Endothelial cell of umbilical vein (primary cell): ENCODE data around the gene RMDN3. TPM values are rescaled to one million over a fixed set of nuclear protein-coding genes. Genes with fewer than 3 reads are reported as not detected.

Experiments
- BruUV-seq: library from RNA; stranded (reverse); fragments of 400-500 nt; replicated peaks from 2 replicates; lab custom pipeline; 2021; lab: Mats Ljungman, UMichigan
- CTCF ChIA-PET: fragments of 300-600, 350-600 bp; sonication (Branson Sonifier 250); formaldehyde crosslinking; loops from one replicate; lab custom pipeline; 2021; ENCODE audit warnings: antibody characterized with exemption, inconsistent platforms; lab: Charles Lee
- POLR2A ChIA-PET: fragments of 300-600, 350-600 bp; sonication (Branson Sonifier 250); formaldehyde crosslinking; loops from one replicate; lab custom pipeline; 2021; ENCODE audit warnings: antibody characterized with exemption, inconsistent platforms; lab: Charles Lee
- DNase-seq: peaks from one replicate; pipeline ENCODE4 v3.0.0-alpha.2; 2011; ENCODE audit warnings: low read depth, low spot score
- FAIRE-seq: peaks from 2 replicates; lab custom pipeline; 2011; peaks lifted over from hg19 to GRCh38; lab: Jason Lieb, UNC
- H2AFZ ChIP-seq: 2 replicates; pipeline ENCODE4 v1.6.0; 2012; ENCODE audit warnings: low read depth, low read length, control low read depth, inconsistent platforms
- H3K27ac ChIP-seq: 2 replicates; pipeline ENCODE4 v1.5.1; 2011; ENCODE audit warnings: low read depth, mild to moderate bottlenecking, control low read depth, low read length, moderate library complexity; ENCODE audit not compliant: insufficient read depth
- H3K27me3 ChIP-seq, 2 experiments: 2 replicates each; pipeline versions ENCODE4 v1.6.0 to v1.6.1; 2011; ENCODE audit warnings: low read length in 2 of 2, mixed read lengths in 1 of 2; ENCODE audit not compliant: control insufficient read depth in 2 of 2, insufficient read depth in 2 of 2
- H3K36me3 ChIP-seq, 2 experiments: 2 replicates in 1 of 2; 3 replicates in 1 of 2; pipeline ENCODE4 v1.5.1; 2011; ENCODE audit warnings: low read length in 2 of 2, mild to moderate bottlenecking in 1 of 2, moderate library complexity in 1 of 2; ENCODE audit not compliant: control insufficient read depth in 2 of 2, insufficient read depth in 2 of 2; ENCODE audit errors: extremely low read depth in 1 of 2
- H3K4me1 ChIP-seq: 3 replicates; pipeline ENCODE4 v1.5.1; 2011; ENCODE audit warnings: mild to moderate bottlenecking, low read length; ENCODE audit not compliant: control insufficient read depth, insufficient read depth; ENCODE audit errors: extremely low read depth
- H3K4me2 ChIP-seq: 2 replicates; pipeline ENCODE4 v1.6.1; 2011; ENCODE audit warnings: low read length, control low read depth, mixed read lengths; ENCODE audit not compliant: insufficient read depth
- H3K4me3 ChIP-seq, 3 experiments: fragments of 200-600 bp in 1 of 3; sonication (generic), shearing (Covaris generic) in 1 of 3; replicated peaks in 1 of 3; 2 replicates each; pipeline ENCODE4 v1.5.1; 2011 to 2016; ENCODE audit warnings: control low read depth in 3 of 3, low read length in 3 of 3, mild to moderate bottlenecking in 2 of 3, inconsistent platforms in 1 of 3, low read depth in 1 of 3, moderate library complexity in 1 of 3; ENCODE audit not compliant: insufficient read depth in 1 of 3
- H3K79me2 ChIP-seq: 2 replicates; pipeline ENCODE4 v1.6.0; 2012; ENCODE audit warnings: low read length, inconsistent platforms; ENCODE audit not compliant: control insufficient read depth, insufficient read depth
- H3K9ac ChIP-seq: replicated peaks from 2 replicates; pipeline ENCODE3; 2011; ENCODE audit warnings: low read length, control low read depth; ENCODE audit not compliant: insufficient read depth; ENCODE audit errors: extremely low read depth
- H3K9me1 ChIP-seq: replicated peaks from 3 replicates; pipeline ENCODE4 v1.6.0; 2011; ENCODE audit warnings: mild to moderate bottlenecking, low read length; ENCODE audit not compliant: control insufficient read depth, insufficient read depth; ENCODE audit errors: extremely low read depth
- H3K9me3 ChIP-seq: replicated peaks from 2 replicates; pipeline ENCODE4 v1.5.1; 2012; ENCODE audit warnings: low read length, inconsistent platforms; ENCODE audit not compliant: control insufficient read depth, insufficient read depth
- H4K20me1 ChIP-seq: replicated peaks from 2 replicates; pipeline ENCODE3; 2011; ENCODE audit warnings: mild to moderate bottlenecking, low read length; ENCODE audit not compliant: control insufficient read depth, insufficient read depth; ENCODE audit errors: extremely low read depth
- EZH2 ChIP-seq: IDR thresholded peaks from 2 replicates; pipeline ENCODE4 v1.6.1; 2012; ENCODE audit warnings: borderline replicate concordance, low read depth, mild to moderate bottlenecking, moderate library complexity, low read length, inconsistent platforms; ENCODE audit not compliant: severe bottlenecking
- FOS ChIP-seq: IDR thresholded peaks from 2 replicates; pipeline ENCODE4 v1.6.1; 2011; ENCODE audit warnings: mild to moderate bottlenecking, low read length, moderate library complexity, borderline replicate concordance; ENCODE audit not compliant: insufficient read depth
- GATA2 ChIP-seq: IDR thresholded peaks from 2 replicates; pipeline ENCODE4 v1.7.0; 2011; ENCODE audit warnings: low read depth, mild to moderate bottlenecking, moderate library complexity, mixed read lengths, low read length; ENCODE audit not compliant: insufficient read length, insufficient read depth
- JUN ChIP-seq: IDR thresholded peaks from 2 replicates; pipeline ENCODE4 v1.6.1; 2011; ENCODE audit warnings: borderline replicate concordance, low read depth; ENCODE audit not compliant: insufficient read length, insufficient read depth
- MYC ChIP-seq: IDR thresholded peaks from one replicate; pipeline ENCODE4 v1.6.1; 2011; ENCODE audit warnings: mild to moderate bottlenecking, low read depth, low read length
- POLR2A ChIP-seq: IDR thresholded peaks from 2 replicates; pipeline ENCODE4 v1.6.1; 2012; ENCODE audit warnings: low read depth, mild to moderate bottlenecking, control low read depth, low read length
- POLR2AphosphoS5 ChIP-seq: IDR thresholded peaks from 2 replicates; pipeline ENCODE4 v1.6.1; 2012; ENCODE audit warnings: low read depth, mild to moderate bottlenecking, control low read depth, low read length, moderate library complexity; ENCODE audit not compliant: insufficient read depth
- dilution Hi-C: fragments of 300-500 bp; cut with MboI; formaldehyde crosslinking; loops from one replicate; pipeline ENCODE4 v1.15.0; 2019; ENCODE audit warnings: low sequenced_read_pairs; ENCODE audit not compliant: extremely low pct_ligation_motif_present
- intact Hi-C: fragments of 100-400 bp; cut with micrococcal nuclease; formaldehyde crosslinking; loops from one replicate; pipeline ENCODE4 v1.10.0; 2022
- polyA plus RNA-seq, 4 experiments: library from polyadenylated mRNA; depleted of rRNA in 3 of 4; stranded (reverse) in 3 of 4; unstranded in 1 of 4; fragments of >200 nt; gene quantifications; 2 replicates each; pipeline versions ENCODE4 v1.2.1 to v1.2.3, GENCODE V29; 2011 to 2012; ENCODE audit warnings: missing spikeins in 1 of 4
- total RNA-seq: library from RNA; stranded (reverse); gene quantifications from 2 replicates; pipeline ENCODE4 v1.2.3, GENCODE V29; 2021
- TF ChIP-seq, protein P1 (sequence below): IDR thresholded peaks from 2 replicates; pipeline ENCODE4 v1.6.1; 2011; ENCODE audit not compliant: insufficient read depth, insufficient read length
- TF ChIP-seq, protein P2 (sequence below), 2 donors: IDR thresholded peaks; 1 replicate in 1 of 2; 2 replicates in 1 of 2; pipeline ENCODE4 v1.5.1; 2011; ENCODE audit warnings: low read length in 2 of 2, mild to moderate bottlenecking in 2 of 2, moderate library complexity in 2 of 2, control low read depth in 1 of 2, inconsistent platforms in 1 of 2, low read depth in 1 of 2; ENCODE audit not compliant: insufficient read depth in 1 of 2; ENCODE audit errors: extremely low read depth in 1 of 2

Gene RMDN3
- total and polyA plus RNA-seq, 2 donors (not counting 3 experiments of a cell fraction or from before 2014, with no cell fraction given): 20.1 to 37.2 TPM

DNA sequence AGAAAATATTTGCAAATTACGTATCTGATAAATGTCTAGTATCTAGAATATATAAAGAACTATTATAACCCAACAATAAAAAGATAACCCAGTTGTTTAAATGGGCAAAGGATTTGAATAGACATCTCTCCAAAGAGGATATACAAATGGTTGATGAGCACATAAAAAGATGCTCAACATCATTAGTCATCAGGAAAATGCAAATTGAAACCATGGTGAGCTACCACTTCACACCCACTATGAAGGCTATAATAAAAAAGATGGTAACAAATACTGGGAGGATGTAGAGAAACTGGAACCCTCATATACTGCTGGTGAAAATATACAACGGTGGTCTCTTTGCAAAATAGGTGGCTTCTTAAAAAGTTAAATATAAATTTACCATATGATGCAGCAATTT lies 32.1 kb downstream of the RMDN3 start:
- peaks cover 7% of the 10 kb centered on the region for H3K4me1 ChIP-seq
- no peak overlapping the region for H2AFZ ChIP-seq
- no peaks in the 10 kb centered on the region for H3K27me3 ChIP-seq
- no peak overlapping the region for H3K4me3 ChIP-seq
- H3K79me2 ChIP-seq: no peaks in the 10 kb centered on the region
- no peaks in the 10 kb centered on the region for H3K9me1 ChIP-seq
- no peak overlapping the region for H3K27ac ChIP-seq
- dilution Hi-C loops (no loop called here), intact Hi-C loops (no loop called here)
- no peaks in the 10 kb centered on the region for H4K20me1 ChIP-seq
- no peak overlapping the region for H3K4me2 ChIP-seq
- H3K36me3 ChIP-seq: peaks cover 0 to 2% of the 10 kb centered on the region in 2 experiments
- TF ChIP-seq POLR2AphosphoS5 (no peak), MYC (no peak), JUN (no peak), GATA2 (no peak), EZH2 (no peak), POLR2A (no peak), FOS (no peak)
- TF ChIP-seq, protein P1, sequence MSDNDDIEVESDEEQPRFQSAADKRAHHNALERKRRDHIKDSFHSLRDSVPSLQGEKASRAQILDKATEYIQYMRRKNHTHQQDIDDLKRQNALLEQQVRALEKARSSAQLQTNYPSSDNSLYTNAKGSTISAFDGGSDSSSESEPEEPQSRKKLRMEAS: no peak
- TF ChIP-seq, protein P2, sequence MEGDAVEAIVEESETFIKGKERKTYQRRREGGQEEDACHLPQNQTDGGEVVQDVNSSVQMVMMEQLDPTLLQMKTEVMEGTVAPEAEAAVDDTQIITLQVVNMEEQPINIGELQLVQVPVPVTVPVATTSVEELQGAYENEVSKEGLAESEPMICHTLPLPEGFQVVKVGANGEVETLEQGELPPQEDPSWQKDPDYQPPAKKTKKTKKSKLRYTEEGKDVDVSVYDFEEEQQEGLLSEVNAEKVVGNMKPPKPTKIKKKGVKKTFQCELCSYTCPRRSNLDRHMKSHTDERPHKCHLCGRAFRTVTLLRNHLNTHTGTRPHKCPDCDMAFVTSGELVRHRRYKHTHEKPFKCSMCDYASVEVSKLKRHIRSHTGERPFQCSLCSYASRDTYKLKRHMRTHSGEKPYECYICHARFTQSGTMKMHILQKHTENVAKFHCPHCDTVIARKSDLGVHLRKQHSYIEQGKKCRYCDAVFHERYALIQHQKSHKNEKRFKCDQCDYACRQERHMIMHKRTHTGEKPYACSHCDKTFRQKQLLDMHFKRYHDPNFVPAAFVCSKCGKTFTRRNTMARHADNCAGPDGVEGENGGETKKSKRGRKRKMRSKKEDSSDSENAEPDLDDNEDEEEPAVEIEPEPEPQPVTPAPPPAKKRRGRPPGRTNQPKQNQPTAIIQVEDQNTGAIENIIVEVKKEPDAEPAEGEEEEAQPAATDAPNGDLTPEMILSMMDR (IDR thresholded peaks at IDR 0.05; ENCODE audit: extremely low read depth in 1 of 2, insufficient read depth in 1 of 2, low read depth in 1 of 2, low read length in 2 of 2): no peak
- BruUV-seq: no TSS peak
- no peak for DNase-seq
- no peaks in the 10 kb centered on the region for H3K9me3 ChIP-seq
- ChIA-PET CTCF (interaction anchor here (1.2 to 1.7 kb wide), 3 partner anchors 8 to 16 kb away, joined by 3 to 5 read pairs (median 4); no protein-coding TSS in a partner anchor), POLR2A (no interaction called here)
- H3K9ac ChIP-seq: no peak overlapping the region
- FAIRE-seq: no peak
